KMS-11 (cell line): ENCODE data around the gene TMEM151B.
"Not testable (repeated sequence)": the region's sequence is repeated elsewhere in the genome, so short reads cannot be mapped to it uniquely, and the experiment has no call there.

ENCODE experiments used
- H2AFZ ChIP-seq: fragments of 200-600 bp; sonication (generic); 2 replicates; pipeline ENCODE4 v1.6.1; 2016; ENCODE audit warnings: antibody characterized with exemption, mixed run types, low read depth
- H3K27ac ChIP-seq: fragments of 200-600 bp; sonication (generic); 2 replicates; pipeline ENCODE4 v1.6.1; 2016; ENCODE audit warnings: mild to moderate bottlenecking, mixed run types
- H3K27me3 ChIP-seq: fragments of 200-600 bp; sonication (generic); 2 replicates; pipeline ENCODE4 v1.6.1; 2017; ENCODE audit warnings: mild to moderate bottlenecking, low read depth, mixed run types, moderate library complexity; ENCODE audit not compliant: insufficient read depth
- H3K36me3 ChIP-seq: fragments of 200-600 bp; sonication (generic); 2 replicates; pipeline ENCODE4 v1.6.1; 2017; ENCODE audit warnings: mild to moderate bottlenecking, mixed run types; ENCODE audit not compliant: insufficient read depth
- H3K4me1 ChIP-seq: fragments of 200-600 bp; sonication (generic); 2 replicates; pipeline ENCODE4 v1.6.1; 2016; ENCODE audit warnings: mild to moderate bottlenecking, low read depth, mixed run types; ENCODE audit not compliant: poor library complexity, severe bottlenecking
- H3K4me2 ChIP-seq: fragments of 200-600 bp; sonication (generic); 2 replicates; pipeline ENCODE4 v1.7.0; 2016; ENCODE audit warnings: mild to moderate bottlenecking, mixed run types
- H3K4me3 ChIP-seq: fragments of 200-600 bp; sonication (generic); IDR thresholded peaks from 2 replicates; pipeline ENCODE4 v1.6.1; 2017; ENCODE audit warnings: low read depth, low read length, mixed read lengths; ENCODE audit not compliant: insufficient read depth
- H3K79me2 ChIP-seq: fragments of 200-600 bp; sonication (generic); 2 replicates; pipeline ENCODE4 v1.6.1; 2016; ENCODE audit warnings: low read depth, mixed run types; ENCODE audit not compliant: insufficient read depth
- H3K9ac ChIP-seq: fragments of 200-600 bp; sonication (generic); 2 replicates; pipeline ENCODE4 v1.6.1; 2016; ENCODE audit warnings: mild to moderate bottlenecking, mixed run types
- H4K20me1 ChIP-seq: fragments of 200-600 bp; sonication (generic); 2 replicates; pipeline ENCODE4 v1.6.1; 2016; ENCODE audit warnings: mild to moderate bottlenecking, mixed run types; ENCODE audit not compliant: insufficient read depth
- TF ChIP-seq, protein P1 (sequence below): fragments of 200-600 bp; sonication (generic); conservative IDR thresholded peaks from 2 replicates; pipeline ENCODE4 v1.6.1; 2017; ENCODE audit warnings: low read depth, mild to moderate bottlenecking, antibody characterized with exemption, low read length, moderate library complexity, mixed read lengths

The TMEM151B gene

DNA sequence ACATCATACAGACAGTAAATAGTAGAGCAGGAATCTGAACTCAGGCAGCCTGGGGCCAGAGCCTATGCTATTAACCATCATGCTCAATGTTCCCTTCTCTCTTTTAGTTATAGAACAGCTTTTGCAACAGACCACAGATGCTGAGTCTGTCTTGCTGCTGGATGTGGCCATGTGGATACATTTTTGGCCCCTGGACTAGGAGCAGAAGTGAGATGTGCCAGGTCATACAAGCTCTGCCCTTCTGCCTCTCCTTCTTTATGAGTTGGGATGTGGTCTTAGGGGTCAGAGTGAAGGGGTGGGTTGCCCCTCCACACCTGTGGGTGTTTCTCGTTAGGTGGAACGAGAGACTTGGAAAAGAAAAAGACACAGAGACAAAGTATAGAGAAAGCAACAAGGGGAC lies 57.5 kb downstream of the TMEM151B start:
- no peaks in the 10 kb centered on the region for H3K4me1 ChIP-seq
- no peak overlapping the region for H3K4me2 ChIP-seq
- H3K27ac ChIP-seq, result no peak overlapping the region
- H3K79me2 ChIP-seq, result no peaks in the 10 kb centered on the region
- no peaks in the 10 kb centered on the region for H3K36me3 ChIP-seq
- no peak overlapping the region for H3K9ac ChIP-seq
- TF ChIP-seq, protein P1, sequence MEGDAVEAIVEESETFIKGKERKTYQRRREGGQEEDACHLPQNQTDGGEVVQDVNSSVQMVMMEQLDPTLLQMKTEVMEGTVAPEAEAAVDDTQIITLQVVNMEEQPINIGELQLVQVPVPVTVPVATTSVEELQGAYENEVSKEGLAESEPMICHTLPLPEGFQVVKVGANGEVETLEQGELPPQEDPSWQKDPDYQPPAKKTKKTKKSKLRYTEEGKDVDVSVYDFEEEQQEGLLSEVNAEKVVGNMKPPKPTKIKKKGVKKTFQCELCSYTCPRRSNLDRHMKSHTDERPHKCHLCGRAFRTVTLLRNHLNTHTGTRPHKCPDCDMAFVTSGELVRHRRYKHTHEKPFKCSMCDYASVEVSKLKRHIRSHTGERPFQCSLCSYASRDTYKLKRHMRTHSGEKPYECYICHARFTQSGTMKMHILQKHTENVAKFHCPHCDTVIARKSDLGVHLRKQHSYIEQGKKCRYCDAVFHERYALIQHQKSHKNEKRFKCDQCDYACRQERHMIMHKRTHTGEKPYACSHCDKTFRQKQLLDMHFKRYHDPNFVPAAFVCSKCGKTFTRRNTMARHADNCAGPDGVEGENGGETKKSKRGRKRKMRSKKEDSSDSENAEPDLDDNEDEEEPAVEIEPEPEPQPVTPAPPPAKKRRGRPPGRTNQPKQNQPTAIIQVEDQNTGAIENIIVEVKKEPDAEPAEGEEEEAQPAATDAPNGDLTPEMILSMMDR, result no peak
- no peaks in the 10 kb centered on the region; the same call in 1 of the 2 replicates for H3K27me3 ChIP-seq
- H4K20me1 ChIP-seq, result no peaks in the 10 kb centered on the region
- H3K4me3 ChIP-seq, result no peak overlapping the region
- no peak overlapping the region for H2AFZ ChIP-seq

DNA sequence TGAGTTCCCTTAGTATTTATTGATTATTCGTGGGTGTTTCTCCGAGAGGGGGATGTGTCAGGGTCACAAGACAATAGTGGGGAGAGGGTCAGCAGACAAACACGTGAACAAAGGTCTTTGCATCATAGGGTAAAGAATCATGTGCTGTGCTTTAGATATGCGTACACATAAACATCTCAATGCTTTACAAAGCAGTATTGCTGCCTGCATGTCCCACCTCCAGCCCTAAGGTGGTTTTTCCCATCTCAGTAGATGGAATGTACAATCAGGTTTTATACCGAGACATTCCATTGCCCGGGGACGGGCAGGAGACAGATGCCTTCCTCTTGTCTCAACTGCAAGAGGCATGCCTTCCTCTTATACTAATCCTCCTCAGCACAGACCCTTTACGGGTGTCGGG lies 58.0 kb downstream of the TMEM151B start:
- not testable (repeated sequence) for H4K20me1 ChIP-seq, H3K9ac ChIP-seq, H3K36me3 ChIP-seq, H3K4me1 ChIP-seq, H3K27me3 ChIP-seq, H3K27ac ChIP-seq, H3K4me3 ChIP-seq, H3K4me2 ChIP-seq, H3K79me2 ChIP-seq, H2AFZ ChIP-seq

GRCh38 chr6:44329858-44330257 lies 59.6 kb downstream of the TMEM151B start:
- H4K20me1 ChIP-seq, result no peaks in the 10 kb centered on the region
- no peaks in the 10 kb centered on the region for H3K79me2 ChIP-seq
- no peaks in the 10 kb centered on the region; the same call in 1 of the 2 replicates for H3K27me3 ChIP-seq
- no peaks in the 10 kb centered on the region for H3K4me1 ChIP-seq
- TF ChIP-seq, protein P1, result no peak
- no peak overlapping the region for H3K4me3 ChIP-seq
- no peak overlapping the region for H3K4me2 ChIP-seq
- H3K36me3 ChIP-seq, result no peaks in the 10 kb centered on the region
- H2AFZ ChIP-seq, result no peak overlapping the region
- H3K27ac ChIP-seq, result no peak overlapping the region
- H3K9ac ChIP-seq, result no peak overlapping the region

DNA sequence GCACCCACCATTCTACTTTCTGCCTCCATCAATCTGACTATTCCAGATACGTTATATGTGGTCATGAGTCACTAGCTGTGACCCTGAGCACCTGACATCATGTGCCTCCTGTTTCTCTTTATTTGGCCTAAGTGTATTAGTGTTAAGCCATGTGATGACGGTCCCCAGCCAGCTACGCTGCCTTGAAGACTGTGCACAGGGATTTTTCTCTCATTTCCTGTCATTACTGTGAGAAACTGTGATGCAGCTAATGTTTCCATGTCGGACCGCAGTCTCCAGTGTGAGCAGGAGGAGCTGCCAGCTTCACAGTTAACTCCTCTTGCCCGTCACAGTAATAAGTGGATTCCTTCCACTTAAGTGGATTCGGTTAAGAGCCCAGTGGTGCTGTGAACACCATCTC lies 62.3 kb downstream of the TMEM151B start:
- H2AFZ ChIP-seq, result no peak overlapping the region
- H3K4me3 ChIP-seq, result no peak overlapping the region
- no peaks in the 10 kb centered on the region for H3K36me3 ChIP-seq
- no peaks in the 10 kb centered on the region for H3K79me2 ChIP-seq
- no peaks in the 10 kb centered on the region; the same call in 1 of the 2 replicates for H3K27me3 ChIP-seq
- H4K20me1 ChIP-seq, result no peaks in the 10 kb centered on the region
- TF ChIP-seq, protein P1, result no peak
- no peak overlapping the region for H3K27ac ChIP-seq
- H3K9ac ChIP-seq, result no peak overlapping the region
- H3K4me2 ChIP-seq, result no peak overlapping the region
- H3K4me1 ChIP-seq, result peaks cover 7% of the 10 kb centered on the region

DNA sequence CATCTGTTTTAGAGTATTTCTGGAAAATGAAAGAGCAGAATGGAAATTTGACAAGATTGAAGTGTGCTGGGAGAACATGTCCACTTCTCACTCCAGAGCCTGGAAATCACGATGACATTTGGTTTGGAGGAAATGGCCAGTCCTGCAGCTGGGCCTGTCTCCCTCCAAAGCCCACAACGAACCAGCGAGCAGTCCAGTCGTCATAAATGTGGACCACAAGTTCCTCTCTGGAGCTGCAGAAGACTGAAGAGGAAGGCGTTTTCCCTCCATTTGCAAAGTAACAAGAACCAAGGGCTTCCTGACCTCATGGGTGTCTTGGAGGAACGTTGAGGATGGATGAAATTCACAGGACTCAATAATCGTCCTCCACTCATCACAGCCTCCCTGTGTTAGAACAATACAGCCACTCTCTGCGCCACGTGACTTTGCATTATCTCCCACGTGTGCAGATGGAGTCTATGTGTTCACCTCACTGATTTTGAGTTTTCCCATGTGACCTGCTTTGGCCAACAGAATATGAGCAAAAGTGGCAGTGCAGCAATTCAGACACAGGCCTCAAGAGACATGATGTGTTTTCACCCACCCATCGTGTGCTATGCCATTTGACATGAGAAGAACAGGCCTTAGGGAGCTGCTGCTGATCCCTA lies 63.1 kb downstream of the TMEM151B start:
- Histone ChIP-seq H2AFZ (no peak overlapping the region), H3K27ac (no peak overlapping the region), H3K4me3 (no peak overlapping the region), H3K9ac (no peak overlapping the region), H3K79me2 (no peaks in the 10 kb centered on the region), H4K20me1 (no peaks in the 10 kb centered on the region), H3K4me2 (no peak overlapping the region), H3K36me3 (no peaks in the 10 kb centered on the region), H3K27me3 (no peaks in the 10 kb centered on the region; the same call in 1 of the 2 replicates), H3K4me1 (peaks cover 7% of the 10 kb centered on the region)
- TF ChIP-seq, protein P1, result no peak
